Measurements from ENCODE around the gene DEDD2.
"Not testable (repeated sequence)": the region's sequence is repeated elsewhere in the genome, so short reads cannot be mapped to it uniquely, and the experiment has no call there.

Gene DEDD2, protein sequence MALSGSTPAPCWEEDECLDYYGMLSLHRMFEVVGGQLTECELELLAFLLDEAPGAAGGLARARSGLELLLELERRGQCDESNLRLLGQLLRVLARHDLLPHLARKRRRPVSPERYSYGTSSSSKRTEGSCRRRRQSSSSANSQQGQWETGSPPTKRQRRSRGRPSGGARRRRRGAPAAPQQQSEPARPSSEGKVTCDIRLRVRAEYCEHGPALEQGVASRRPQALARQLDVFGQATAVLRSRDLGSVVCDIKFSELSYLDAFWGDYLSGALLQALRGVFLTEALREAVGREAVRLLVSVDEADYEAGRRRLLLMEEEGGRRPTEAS

DNA sequence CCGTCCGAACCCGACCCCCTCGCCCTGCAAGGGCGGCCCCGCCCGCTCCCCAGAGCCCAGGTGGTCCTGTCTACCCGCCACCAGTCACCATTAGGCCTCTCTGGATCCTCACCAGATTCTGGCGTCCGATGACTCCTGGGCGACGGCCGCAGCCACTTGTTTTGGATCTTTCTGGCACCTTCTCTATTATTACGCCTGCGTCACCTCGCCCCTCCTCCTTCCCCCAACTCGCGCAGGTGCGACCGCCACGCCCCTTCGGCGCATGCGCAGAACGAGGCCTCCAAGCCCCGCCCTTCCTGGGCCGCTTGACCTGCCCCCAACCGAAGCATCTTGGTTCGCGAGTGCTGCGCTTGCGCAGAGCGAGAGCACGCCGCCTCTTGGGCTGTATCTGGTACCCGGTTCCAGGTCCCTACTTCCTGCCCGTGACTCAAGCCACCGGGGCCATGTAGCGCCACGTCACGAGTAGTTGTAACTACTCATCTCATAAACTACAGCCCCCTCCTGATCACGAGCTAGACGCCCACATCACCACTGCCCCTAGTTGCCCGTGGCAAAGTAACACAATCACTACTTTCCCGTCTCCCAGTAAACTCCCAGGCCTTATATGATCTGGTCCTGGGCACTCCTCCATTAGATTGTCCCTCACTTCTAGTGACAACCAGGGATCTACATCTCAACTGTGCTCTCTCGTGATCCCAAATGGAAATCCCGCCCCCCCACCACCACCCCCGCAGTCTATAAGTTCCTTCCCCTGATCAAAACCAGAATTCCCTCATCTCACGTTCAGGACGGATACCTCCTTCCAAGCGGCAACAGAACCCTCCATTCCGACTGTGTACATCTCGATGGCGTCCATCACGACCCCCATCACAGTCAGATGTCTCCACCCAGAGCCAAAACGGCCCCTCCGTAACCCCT lies at the start of gene DEDD2:
Gene DEDD2, minus strand, starts transcription at position 158 of the 918 bp plus-strand sequence. CDS start 670 bp downstream, outside the sequence.
- DNase-seq (ENCODE audit: low read depth): peak; percentile 99

DNA sequence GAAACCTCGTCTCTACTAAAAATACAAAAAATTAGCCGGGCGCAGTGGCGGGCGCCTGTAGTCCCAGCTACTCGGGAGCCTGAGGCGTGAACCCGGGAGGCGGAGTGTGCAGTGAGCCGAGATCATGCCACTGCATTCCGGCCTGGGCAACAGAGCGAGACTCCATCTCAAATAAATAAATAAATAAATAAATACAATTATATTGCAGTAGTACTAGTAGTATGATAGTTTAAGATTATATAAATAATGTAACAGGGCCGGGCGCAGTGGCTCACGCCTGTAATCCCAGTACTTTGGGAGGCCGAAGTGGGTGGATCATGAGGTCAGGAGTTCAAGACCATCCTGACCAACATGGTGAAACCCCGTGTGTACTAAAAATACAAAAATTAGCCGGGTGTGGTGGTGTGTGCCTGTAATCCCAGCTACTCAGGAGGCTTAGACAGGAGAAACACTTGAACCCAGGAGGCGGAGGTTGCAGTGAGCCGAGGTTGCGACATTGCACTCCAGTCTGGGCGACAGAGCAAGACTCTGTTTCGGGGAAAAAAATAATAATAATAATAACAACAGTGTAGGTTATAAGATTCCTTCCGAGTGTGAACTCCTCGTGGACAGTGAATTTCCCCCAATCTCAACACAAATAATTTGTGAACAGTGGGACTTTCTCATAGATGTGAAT lies 49.6 kb upstream of the DEDD2 start:
- DNase-seq (ENCODE audit: low read depth): not testable (repeated sequence)

DNA sequence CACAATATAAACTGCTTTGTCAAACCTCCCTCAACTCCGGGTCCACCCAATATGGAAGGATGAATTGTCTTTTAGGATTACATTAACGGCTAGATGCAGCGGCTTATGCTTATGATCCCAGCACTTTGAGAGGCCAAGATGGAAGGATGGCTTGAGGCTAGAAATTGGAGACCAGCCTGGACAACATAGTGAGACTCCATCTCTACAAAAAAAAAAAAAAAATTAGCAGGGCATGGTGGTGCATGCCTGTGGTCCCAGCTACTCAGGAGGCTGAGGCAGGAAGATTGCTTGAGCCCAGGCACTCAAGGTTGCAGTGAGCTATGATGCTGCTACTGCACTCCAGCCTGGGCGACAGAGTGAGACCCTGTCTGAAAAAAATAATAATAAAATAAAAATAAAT lies 48.6 kb upstream of the DEDD2 start:
- DNase-seq (ENCODE audit: low read depth): not testable (repeated sequence)

DNA sequence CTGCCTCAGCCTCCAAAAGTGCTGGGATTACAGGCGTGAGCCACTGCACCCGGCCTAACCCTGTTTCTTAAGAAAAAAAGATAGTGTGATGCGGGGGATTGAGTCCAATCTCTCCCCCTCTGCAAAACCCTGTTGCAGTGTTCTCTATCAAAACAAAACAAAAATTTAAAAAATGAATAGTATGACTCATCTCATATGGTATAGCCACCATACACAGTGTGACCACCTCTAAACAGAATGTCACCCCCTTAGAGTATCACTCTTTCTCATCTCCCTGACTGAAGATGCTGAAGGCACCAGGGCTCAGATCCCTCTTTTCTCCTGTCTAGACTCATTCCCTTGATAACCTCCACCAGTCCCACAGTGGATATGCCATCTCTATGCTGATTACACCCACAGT lies 44.3 kb upstream of the DEDD2 start:
- DNase-seq (ENCODE audit: low read depth): no peak

DNA sequence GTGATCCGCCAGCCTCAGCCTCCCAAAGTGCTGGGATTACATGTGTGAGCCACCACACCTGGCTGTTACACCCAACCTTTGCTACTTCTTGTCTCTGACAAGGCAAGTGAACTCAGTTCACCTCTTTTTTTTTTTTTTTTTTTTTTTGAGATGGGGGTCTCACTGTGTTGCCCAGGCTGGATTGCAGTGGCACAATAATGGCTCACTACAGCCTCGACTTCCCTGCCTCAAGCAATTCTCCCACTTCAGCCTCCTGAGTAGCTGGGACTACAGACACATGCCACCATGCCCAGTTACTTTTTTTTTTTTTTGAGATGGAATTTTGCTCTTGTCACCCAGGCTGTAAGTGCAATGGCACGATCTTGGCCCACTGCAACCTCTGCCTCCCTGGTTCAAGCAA lies 40.4 kb upstream of the DEDD2 start:
- not testable (repeated sequence) for DNase-seq (ENCODE audit: low read depth)

DNA sequence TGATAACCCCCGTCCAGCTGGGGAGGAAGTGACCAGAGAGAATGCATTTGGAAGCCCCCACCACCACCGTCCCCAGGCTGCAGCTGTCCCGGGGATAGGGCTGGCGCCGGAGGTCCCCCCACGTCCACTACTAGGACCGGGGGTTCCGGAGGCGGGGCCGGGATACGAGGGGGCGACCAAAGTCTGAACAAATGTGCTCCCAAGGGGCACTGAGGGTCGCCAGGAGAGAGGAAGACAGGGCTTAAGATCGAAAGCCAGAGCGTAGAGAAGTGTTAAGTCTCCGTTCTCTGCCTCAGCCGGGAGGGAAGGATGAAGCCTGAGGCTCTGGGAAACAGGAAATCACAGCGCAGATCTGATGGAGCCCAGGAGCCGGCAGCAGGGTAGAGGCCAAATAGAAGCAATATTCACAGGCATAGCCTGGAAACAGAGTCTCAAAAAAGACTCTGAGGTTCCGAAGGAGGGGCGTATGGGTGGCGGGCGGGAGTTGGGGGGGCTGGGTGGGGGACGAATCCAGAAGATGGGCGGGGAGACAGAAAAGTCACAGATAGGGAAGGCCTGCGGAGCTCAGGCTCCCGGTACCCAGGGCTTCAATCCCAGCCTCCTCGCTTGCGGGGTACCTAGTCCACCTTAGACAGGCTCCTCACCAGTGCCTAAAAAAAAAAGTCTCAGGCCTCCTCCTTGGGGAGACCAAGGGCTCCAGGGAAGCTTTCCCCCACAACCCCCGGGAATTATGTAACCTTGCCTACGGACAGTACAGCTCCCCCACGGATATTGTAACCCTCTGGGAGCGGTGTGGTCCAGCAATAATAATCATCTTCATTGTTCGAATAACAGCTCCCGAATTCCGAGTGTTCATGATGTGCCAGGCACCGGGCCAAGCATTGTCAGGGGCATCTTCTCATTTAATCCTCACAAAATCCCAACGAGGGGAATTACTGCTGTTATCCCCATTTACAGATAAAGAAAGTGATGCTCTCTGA lies 38.6 kb upstream of the DEDD2 start:
- no peak for DNase-seq (ENCODE audit: low read depth)

DNA sequence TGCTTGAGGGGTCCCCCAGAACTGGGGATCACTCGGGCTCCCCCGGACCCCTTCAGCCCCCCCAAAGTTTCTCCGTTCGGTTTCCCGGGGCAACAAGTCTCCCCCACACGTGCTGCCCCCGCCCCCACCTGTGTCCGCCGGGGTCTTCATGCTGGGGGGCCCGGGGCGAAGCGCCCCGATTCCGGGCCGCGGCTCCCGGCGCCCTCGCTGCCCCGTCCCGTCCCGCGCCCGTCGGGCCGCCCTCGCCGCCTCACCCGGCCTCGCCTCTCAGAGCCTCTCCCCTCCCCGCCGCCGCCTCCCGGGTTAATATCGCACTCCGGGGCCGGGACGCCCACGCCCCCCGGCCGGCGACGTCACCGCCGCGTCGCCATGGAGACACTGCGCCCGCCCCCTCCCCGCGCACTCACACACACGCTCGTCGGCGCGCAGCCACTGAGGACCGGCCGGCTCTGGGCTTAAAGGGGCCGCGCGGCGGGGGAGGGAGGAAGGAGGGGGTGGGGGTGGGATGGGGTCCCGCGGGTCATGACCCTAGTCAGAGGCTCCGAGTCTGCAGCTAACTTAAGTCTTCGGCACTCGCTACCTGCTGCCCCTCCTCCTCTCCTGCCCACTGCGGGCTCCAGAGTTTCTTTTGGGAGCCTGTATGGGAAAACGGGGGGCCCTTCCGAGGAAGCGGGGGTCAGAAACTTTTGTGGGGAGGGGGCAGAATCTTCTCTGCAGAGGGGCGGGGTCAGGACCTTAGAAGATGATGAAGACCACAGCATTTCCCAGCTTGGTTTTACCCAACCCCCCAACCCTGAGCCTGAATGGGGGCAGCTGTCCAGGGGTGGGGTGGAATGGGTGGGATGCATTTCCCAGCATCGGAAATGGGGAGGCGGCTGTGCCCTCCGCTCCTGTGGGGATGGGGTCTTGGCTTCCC lies 37.6 kb upstream of the DEDD2 start, which contains the start of gene ERF:
Gene ERF, minus strand, starts transcription at position 279 of the 916 bp plus-strand sequence. Its CDS starts 129 bp downstream, at position 150.
- peak; percentile 89 for DNase-seq (ENCODE audit: low read depth)

DNA sequence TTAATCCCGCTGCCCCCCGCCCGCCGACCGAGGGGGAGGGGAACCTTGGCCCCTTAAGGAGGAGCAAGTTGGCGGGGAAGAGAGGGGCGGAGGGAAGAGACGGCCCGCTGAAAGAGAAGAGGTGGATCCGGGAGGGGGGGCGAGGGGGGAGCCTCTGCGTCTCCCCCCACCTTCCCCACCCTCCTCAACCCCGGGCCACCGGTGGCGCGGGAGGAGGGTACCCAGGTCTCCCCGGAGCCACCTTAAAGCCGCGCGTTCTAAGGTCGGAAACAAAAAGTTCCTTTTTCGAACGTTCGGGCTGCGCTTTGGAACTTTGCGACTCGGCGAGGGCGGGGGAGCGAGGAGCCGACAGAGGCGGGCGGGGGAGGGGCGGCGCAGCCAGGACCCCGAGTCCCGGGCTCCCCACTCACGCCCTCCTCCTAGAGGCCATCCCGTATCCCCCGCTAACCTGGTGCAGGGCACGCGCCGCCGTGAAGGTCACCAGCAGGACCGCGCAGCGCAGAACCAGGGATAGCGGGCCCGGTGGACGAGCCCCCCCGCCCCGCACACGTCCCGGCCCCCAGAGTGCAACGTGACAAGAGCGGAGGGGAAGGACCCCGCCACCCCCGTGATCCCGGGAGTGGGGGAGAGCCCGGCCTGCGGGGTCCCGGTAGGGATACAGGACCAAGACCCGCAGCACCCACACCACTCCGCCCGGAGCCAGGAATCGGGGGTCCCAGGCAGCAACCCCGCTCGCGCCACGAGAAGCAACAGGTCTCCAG lies 36.8 kb upstream of the DEDD2 start:
- DNase-seq (ENCODE audit: low read depth): peak; percentile 65

DNA sequence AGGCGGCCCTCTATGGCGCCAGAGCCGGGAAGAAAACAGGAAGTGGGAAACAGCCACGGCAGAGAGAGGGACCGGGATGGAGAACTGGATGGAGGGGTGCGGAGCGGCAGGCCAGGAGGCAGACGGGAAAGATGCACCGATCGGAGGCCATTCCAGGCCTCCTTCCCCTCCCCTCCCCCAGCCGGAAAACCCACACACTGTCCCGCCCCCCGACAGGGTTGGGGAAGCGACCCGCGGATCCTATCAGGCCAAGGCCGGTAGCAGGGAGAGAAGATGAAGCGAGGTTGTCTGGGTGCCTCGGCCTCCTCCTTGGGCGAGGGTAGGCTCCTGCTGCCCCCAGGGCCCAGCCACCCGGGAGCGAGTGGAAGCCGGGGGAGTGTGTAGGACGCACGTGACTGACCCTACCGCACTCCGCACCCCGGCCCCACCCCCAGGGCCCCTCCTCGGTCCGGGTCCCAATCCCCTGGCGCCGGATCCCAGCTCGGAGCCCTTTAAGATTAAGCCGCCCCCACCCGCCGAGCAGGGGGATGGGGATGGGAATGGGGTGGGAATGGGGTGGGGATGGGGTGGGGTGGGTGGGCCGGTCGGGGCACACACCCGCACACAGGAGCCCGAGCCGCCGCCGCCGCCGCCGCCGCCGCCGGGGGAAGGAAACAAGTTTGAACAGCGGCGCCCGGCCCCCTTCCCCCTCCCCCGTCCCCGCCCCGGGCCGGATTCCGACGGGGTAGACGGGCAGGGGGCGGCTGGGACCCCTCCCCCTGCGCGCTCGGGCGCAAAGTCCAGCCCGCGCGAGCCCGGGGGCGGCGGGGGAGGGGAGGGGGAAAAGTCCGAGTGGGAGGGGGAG lies 36.0 kb upstream of the DEDD2 start:
- peak; percentile 51 for DNase-seq (ENCODE audit: low read depth)

DNA sequence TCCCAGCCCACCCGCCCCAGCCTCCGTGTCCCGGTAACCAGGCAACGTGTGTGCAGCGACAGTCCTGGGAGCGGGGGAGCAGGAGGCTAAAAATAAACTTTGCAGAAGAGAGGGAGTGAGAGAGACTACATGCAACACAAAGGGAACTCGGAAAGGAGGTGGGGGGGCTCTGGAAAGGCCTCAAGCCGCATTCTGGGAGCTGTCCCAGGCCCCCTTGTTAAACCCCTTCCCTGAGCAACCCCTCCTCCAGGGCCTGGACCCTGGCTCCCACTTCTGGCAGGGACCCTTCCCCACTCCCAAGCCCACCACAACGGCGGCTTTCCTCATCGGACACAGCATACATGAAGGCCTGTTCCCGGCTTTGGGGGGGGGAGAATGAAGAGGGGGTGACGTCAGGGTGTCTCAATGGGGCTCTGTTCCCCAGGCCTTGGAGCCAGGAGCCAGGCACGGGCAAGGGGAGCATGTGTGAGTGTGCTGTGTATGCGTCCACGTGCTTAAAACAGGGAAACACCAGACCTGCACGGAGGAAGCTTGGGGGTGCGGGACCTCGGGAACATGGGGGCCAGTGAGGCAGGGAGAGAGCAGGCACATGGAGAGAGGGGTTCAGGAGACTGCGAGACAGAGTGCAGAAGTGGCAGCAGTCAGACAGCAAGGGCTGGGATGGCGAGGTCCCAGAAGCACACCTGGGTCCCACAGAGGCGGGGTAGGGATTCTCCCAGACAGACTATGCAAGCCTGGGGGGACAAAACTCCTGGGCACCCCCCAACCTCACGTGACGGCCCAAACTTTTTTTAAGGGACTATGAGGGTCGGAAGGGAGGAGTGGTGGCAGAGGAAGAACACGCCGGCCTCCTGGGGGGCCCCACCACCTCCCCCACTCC lies 35.1 kb upstream of the DEDD2 start:
- no peak for DNase-seq (ENCODE audit: low read depth)

DNA sequence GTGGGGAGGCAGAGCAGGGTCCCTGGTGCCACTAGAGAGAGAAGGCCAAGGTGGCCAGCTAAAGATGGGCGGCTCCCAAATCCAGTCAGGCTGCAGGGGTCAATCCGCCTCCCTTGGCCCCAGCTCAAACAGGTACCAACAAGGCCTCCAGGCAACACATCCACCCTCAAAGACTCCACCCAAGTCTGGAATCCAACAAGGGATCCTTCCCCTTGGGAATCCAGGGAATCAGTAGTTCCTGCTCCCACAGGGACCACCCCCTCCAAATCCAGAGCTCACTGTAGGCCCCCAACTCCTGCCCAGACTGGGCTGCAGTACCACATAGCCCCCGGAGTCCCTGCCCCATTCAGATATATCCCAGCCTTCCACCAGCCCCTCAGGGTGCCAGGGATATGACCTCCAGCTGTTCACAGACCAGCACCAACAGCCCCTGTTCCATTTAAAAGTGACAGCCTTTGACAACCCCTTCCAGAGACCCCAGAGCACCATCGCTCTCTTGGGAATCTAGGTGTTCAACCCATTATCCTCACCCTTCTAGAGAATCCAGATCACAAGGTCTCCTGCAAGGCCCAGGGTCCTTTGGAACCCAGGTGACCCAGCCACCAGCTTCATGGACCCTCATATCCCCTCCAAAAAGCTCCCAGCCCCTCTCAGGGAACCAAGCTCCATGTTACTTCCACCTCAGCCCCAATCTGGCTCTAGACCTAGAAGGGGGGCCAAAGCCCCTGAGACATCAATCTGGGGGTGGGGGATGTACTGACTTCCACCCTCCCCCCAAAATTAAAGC lies 34.3 kb upstream of the DEDD2 start:
- DNase-seq (ENCODE audit: low read depth): no peak

DNA sequence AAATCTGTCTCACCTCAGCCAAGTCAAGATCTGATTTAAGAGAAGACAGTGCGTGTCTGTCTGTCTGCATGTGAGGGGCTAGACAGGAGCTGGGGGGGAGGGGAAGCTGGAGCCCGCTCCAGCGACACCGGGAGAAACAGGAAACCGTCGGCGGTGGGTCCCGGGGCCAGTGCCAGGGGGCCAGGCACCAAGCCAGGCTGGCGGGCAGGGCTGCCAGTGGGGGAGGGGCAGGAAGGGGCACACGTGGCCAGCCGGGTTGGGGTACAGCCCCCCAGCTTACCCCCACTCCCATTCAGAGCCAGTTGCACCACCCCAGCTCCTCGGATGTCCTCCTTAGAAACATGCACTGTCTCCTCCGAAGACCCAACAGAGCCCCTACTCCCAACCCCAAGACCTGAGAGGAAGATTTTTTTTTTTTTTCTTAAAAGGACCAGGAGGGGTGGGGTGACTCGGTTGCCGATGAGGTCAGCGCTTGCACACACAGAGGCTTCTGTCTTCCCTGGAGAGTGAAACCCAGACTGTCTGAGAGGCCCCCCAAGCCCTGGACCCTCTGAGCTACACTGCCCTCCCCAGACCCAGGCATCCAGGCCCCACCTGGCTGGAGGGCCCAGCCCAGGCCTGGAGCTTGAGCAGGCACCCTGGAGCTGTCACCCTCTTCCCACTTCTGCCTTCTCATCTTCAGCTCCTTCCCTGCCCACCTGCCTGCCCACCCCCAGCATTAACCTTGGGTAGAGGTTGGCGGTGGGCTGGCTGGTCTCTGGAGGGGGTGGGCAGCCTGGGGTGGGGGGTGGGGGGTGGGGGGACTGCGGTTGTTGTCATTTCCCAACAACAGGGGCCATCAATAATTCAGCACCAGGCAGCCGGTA lies 33.4 kb upstream of the DEDD2 start:
- no peak for DNase-seq (ENCODE audit: low read depth)

DNA sequence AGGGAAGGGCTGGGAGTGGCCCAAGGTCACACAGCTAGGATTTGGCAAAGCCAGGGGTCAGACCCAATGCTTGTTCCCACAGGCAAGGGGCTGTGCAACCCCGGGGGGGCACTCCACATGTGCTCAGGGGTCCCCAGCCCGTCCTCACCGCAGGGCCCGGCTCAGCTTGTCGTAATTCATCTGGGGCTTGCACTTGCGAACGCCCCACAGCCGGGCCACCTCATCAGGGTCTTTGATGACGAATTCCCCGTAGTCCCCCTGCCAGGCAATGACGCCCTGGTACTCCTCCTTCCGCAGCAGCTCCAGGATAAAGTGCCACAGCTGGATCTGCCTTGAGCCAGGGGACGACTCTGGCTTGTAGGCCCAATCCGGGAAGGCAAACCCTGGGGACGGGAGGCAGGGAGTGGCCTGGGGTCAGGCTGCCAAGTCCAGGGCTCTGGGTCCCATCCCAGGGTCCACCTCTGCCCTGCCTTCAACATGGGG lies 32.7 kb upstream of the DEDD2 start:
- DNase-seq (ENCODE audit: low read depth): no peak

DNA sequence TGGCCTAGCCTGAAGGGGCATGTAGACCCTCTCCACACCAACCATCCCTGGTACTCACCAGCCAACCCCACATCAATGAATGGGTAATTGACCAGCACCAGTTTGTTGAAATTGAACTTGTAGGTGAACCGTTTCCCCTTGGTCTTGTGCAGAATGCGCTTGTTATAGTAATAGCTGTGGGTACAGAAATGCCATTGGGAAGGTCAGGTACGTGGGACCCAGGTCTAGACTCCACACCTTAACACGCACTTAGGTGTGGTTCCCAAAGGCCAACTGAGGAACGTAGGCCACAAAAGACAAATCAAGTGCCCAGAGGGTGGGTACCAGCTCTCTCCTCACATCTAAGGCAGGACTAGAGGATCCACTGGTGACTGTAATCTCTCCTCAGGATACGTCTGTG lies 32.3 kb upstream of the DEDD2 start:
- DNase-seq (ENCODE audit: low read depth): no peak

DNA sequence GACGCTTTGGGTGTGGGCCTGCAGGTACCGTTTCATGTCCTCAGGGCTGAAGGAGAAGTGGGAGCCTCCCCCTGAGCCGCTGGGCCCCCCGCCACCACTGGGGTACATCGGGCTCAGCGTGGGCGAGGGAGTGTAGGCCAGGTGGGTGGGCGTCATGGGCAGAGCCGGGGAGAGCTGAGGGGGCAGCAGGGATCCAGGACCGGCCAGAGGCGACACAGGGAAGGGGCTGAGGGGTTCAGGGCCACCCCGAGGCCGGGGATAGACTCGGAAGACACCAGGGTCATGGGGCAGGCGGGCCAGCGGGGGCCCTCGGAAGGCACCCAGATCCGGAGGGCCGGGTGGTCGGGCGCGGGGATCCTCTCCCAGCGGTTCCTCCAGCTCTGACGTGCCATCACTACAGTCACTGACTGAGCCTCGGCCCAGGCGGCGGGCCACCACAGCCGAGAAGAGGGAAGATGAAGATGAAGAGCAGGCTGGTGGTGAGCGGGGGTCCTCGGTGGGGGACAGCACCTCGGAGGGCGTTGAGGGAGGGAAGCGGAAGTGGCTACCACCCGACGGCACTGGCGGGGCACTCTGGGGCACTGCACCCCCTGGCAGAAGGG lies 31.8 kb upstream of the DEDD2 start:
- no peak for DNase-seq (ENCODE audit: low read depth)

Data from stimulated activated CD8-positive, alpha-beta memory T cell treated with anti-CD3 and anti-CD28 coated beads, Interleukin-4, amount 100 ng/mL, for 24 hours (primary cell).